MM.1S (cell line): ENCODE measurements around the gene ANTXR1.

Experiments used
- EZH2 ChIP-seq: fragments of 300-600 bp; sonication (generic); optimal IDR thresholded peaks from 2 replicates; pipeline ENCODE3; 2017; ENCODE audit warnings: low read depth, mild to moderate bottlenecking, antibody characterized with exemption, low read length, mixed read lengths
- EZH2phosphoT487 ChIP-seq: fragments of 300-600 bp; sonication (generic); IDR thresholded peaks from 2 replicates; pipeline ENCODE4 v1.6.1; 2018; ENCODE audit warnings: antibody characterized with exemption, low read length
- TF ChIP-seq, protein P1 (sequence below): fragments of 300-600 bp; sonication (generic); IDR thresholded peaks from 2 replicates; pipeline ENCODE4 v1.5.1; 2016; ENCODE audit warnings: antibody characterized with exemption, low read length, mixed read lengths

DNA sequence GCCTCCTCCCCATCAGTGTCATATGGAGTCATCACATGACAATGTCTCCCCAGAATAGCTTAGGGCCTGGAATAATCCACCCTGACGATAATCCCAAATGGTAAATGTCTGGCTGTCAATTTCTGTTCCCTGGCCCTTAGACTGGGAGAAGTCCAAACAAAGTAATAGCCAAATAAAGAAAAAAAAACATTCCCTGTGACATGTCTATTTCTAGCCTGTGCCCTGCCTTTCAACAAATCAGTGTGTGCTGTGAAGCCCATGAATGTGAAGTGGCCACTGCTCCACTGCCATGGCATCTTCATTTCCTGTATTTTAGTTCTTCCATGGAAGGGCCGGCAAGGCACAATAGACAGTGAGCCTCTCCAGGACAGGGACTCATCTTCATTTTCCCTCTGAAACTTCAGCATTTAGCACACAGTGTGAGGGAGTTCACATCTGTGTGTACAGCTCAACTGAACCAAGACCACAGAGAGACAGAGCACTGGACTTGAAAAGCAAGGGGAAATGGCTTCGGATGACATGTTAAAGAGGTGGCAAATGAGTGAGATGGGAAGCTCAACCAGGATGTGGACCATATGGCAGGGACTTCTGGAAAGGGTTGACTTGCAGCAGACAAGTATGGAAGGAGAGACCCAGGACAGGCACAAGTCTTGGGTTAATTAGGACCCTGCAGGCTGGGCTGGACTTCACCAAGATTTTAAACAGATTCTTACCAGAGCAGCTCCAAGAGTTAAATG is 140.0 kb downstream of the ANTXR1 start:
- TF ChIP-seq EZH2 (no peak), EZH2phosphoT487 (no peak)
- TF ChIP-seq, protein P1, sequence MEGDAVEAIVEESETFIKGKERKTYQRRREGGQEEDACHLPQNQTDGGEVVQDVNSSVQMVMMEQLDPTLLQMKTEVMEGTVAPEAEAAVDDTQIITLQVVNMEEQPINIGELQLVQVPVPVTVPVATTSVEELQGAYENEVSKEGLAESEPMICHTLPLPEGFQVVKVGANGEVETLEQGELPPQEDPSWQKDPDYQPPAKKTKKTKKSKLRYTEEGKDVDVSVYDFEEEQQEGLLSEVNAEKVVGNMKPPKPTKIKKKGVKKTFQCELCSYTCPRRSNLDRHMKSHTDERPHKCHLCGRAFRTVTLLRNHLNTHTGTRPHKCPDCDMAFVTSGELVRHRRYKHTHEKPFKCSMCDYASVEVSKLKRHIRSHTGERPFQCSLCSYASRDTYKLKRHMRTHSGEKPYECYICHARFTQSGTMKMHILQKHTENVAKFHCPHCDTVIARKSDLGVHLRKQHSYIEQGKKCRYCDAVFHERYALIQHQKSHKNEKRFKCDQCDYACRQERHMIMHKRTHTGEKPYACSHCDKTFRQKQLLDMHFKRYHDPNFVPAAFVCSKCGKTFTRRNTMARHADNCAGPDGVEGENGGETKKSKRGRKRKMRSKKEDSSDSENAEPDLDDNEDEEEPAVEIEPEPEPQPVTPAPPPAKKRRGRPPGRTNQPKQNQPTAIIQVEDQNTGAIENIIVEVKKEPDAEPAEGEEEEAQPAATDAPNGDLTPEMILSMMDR = no peak
